Right cardiac atrium (tissue), 5 donors: ENCODE measurements around the gene ATP11A. TPM values are rescaled to one million over a fixed set of nuclear protein-coding genes. Genes with fewer than 3 reads are reported as not detected.

ENCODE experiments used
- ATAC-seq, 2 donors: fragments of 200-7000 bp; cut with Tn5 transposase; one replicate each; pipeline versions ENCODE4 v1.8.0 to v1.9.1; 2020; ENCODE audit warnings: moderate library complexity in 2 of 2, mild to moderate bottlenecking in 1 of 2
- DNase-seq, 3 donors: peaks; one replicate each; pipeline ENCODE4 v3.0.0-alpha.2; 2020
- H3K27ac ChIP-seq: one replicate; pipeline ENCODE4 v1.5.1; 2013; ENCODE audit warnings: mild to moderate bottlenecking, low read length, control low read depth, moderate library complexity
- H3K27me3 ChIP-seq: one replicate; pipeline ENCODE4 v1.6.1; 2013; ENCODE audit not compliant: control insufficient read depth, insufficient read depth
- H3K4me1 ChIP-seq: one replicate; pipeline ENCODE4 v1.6.1; 2013; ENCODE audit warnings: low read length; ENCODE audit not compliant: control insufficient read depth, insufficient read depth
- H3K4me3 ChIP-seq: one replicate; pipeline ENCODE4 v1.5.1; 2013; ENCODE audit warnings: low read length, control low read depth
- H3K9me3 ChIP-seq: one replicate; pipeline ENCODE4 v1.6.1; 2013; ENCODE audit warnings: low read length; ENCODE audit not compliant: control insufficient read depth
- WGBS: extraction: QIAGEN DNeasy Blood & Tissue Kit; methylation state at CpG from one replicate; pipeline ENCODE4 v1.1.7; 2013; 5-methylcytosine and 5-hydroxymethylcytosine counted together
- intact Hi-C, 4 donors: fragments of 100-400 bp; cut with DNase I; formaldehyde crosslinking; loops; one replicate each; pipeline versions ENCODE4 v1.11.0 to v1.14.0; 2022 to 2023
- polyA plus RNA-seq: library from polyadenylated mRNA; stranded (reverse); fragments of 200-250 nt; gene quantifications from one replicate; pipeline ENCODE4 v1.2.3, GENCODE V29; 2013
- total RNA-seq, 4 donors: library from RNA; stranded (reverse); fragmentation: NEBNext Ultra II Directional; extraction: Animal tissue kit (Norgen Biotek cat#: 25700); gene quantifications; one replicate each; pipeline ENCODE4 v1.2.1, GENCODE V29; 2021
- donor health status: healthy with polysubstance abuse.
- donor health status: DM: no; HTN: yes; CAD: no.
- donor health status: DM: no; HTN: no; CAD: no.
- donor health status: DM: no; HTN: yes; CAD: no; lungs with severe emphysema.
- donor health status: DM: yes; HTN: yes; CAD: no.

The ATP11A gene
- total and polyA plus RNA-seq, 5 donors = 19.5 to 100 (median 83.4) TPM

DNA sequence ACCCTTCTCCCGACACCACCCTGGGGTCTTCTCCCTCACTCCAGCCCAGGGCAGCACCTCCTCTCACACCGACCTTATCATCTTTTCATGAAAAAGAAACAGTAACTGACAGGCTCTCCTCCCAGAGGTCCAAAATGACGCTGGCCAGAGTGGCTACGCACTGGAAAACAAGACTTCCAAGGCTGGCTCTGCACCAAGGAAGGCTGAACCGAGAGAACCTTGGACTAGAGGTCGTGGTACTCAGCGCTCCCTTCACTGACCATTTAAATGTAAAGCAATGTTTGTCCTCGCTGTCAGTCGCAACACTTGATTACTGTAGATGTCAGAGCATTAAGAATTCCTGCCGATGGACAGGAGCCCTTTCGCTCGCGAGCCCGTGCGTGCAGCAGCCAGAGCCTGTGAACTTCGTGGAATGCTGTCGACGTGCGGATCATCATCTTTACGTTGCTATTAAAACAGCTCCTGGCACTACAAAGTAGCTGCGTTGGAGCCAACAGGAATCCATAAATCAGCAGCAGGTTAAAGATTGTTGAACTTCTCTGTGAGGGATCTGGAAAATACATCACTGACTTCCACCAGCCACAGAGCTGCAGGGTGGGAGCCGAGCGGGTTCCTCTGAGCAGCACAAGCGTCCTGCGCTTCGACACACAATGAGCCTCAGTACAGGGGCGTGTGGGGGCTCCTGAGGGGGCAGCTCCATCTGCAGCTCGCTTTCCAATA, 153.7 kb downstream of the ATP11A start:
- peak in 1 of 2 donors; percentile 2 for ATAC-seq
- no peak overlapping the region for H3K4me3 ChIP-seq
- no peaks in the 10 kb centered on the region for H3K4me1 ChIP-seq
- intact Hi-C loops = no loop called here
- no peak overlapping the region for H3K27ac ChIP-seq
- DNase-seq = peak in 1 of 3 donors; percentile 71
- no peaks in the 10 kb centered on the region for H3K27me3 ChIP-seq
- no peaks in the 10 kb centered on the region for H3K9me3 ChIP-seq
- 85% methylated on average over 28 of the region's 28 CpGs for WGBS

DNA sequence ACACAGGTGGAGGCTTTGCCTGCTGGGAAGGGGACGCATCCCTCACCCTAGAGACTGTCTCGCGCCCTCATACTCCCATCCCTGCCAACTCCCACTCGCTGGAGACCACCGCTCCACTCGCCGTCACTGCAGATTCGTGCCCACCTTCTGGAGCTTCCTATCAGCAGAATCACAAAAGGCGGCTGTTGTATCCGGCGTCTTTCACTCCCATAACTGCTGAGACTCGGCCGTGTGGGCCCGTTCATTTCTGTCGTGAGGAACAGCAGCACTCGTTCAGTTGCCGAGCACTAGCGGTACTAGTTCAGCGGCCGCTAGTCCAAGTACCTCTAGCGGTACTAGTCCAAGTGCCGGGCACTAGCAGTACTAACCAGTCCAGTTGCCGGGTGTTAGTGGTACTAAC, 154.6 kb downstream of the ATP11A start:
- Histone ChIP-seq H3K27ac (no peak overlapping the region), H3K4me3 (no peak overlapping the region), H3K4me1 (no peaks in the 10 kb centered on the region), H3K27me3 (no peaks in the 10 kb centered on the region), H3K9me3 (no peaks in the 10 kb centered on the region)
- no peak for ATAC-seq
- intact Hi-C loops = no loop called here
- WGBS = 98% methylated on average over 23 of the region's 23 CpGs
- DNase-seq = no peak

DNA sequence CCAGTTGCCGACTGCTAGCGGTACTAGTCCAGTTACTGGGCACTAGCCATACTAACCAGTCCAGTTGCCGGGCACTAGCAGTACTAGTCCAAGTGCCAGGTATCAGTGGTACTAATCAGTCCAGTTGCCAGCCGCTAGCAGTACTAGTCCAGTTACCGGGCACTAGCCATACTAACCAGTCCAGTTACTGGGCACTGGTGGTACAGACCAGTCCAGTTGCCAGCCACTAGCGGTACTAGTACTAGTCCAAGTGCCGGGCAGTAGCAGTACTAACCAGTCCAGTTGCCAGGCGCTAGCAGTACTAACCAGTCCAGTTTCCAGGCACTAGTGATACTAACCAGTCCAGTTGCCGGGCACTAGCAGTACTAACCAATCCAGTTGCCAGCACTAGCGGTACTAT, 155.0 kb downstream of the ATP11A start:
- no peak overlapping the region for H3K27ac ChIP-seq
- no peaks in the 10 kb centered on the region for H3K4me1 ChIP-seq
- 99% methylated on average over 10 of the region's 10 CpGs for WGBS
- no peaks in the 10 kb centered on the region for H3K27me3 ChIP-seq
- no peak for DNase-seq
- intact Hi-C loops = no loop called here
- H3K9me3 ChIP-seq = no peaks in the 10 kb centered on the region
- no peak overlapping the region for H3K4me3 ChIP-seq
- no peak for ATAC-seq

DNA sequence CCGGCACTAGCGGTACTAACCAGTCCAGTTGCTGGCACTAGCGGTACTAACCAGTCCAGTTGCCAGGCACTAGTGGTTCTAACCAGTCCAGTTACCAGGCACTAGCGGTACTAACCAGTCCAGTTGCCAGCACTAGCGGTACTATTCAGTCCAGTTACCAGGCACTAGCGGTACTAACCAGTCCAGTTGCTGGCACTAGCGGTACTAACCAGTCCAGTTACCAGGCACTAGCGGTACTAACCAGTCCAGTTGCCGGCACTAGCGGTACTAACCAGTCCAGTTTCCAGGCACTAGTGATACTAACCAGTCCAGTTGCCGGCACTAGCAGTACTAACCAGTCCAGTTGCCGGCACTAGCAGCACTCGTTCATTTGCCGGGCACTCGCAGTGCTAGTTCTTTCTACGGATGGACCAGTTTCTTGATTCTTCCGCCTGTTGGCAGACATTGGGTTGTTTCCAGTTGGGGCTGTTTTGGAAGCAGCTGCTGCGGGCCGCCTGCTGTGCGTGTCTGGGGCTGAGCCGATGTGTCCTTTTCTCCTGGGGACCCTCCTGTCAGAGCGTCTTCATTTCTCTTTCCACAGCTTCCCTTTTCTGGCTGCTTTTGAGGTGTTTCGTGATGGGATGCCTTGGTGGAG, 155.8 kb downstream of the ATP11A start:
- H3K27me3 ChIP-seq = no peaks in the 10 kb centered on the region
- no peak for ATAC-seq
- intact Hi-C loops = no loop called here
- no peak overlapping the region for H3K4me3 ChIP-seq
- WGBS = 94% methylated on average over 23 of the region's 23 CpGs
- no peaks in the 10 kb centered on the region for H3K4me1 ChIP-seq
- no peaks in the 10 kb centered on the region for H3K9me3 ChIP-seq
- DNase-seq = no peak
- no peak overlapping the region for H3K27ac ChIP-seq

DNA sequence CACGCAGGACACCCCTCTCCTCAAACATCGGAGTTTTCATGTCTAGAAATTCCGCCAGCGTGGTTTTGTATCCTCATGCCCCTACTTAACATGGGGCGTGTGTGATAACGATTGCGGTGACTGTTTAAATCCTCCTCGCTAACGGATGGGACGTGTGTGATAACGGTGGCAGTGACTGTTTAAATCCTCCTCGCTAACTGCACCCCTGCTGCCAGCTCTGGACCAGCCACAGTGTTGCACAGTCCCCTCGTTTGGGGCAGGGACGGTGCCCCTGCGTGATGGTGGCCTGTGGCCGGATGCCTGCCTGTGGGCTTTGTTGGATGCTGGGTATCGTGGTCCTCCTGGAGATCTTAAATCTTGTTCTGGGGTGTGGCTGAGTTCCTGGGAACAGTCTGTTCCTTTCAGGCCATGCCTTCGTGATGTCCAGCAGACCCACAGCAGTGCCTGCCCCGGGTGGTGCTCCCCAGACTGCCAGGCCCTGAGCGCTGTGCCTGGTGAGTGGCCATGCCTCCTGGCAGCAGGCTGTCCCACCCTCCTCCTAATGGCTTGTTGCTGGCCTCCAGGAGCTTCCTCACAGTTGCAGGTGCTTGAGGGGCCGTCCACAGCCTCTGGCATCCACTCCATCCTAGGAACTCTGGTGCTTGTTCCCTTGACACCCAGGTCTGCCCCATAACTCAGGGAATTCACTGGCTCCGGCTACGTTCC, 156.7 kb downstream of the ATP11A start:
- H3K9me3 ChIP-seq = no peaks in the 10 kb centered on the region
- WGBS = 92% methylated on average over 23 of the region's 23 CpGs
- no peak for ATAC-seq
- intact Hi-C loops = no loop called here
- DNase-seq = no peak
- H3K4me1 ChIP-seq = no peaks in the 10 kb centered on the region
- no peak overlapping the region for H3K4me3 ChIP-seq
- no peaks in the 10 kb centered on the region for H3K27me3 ChIP-seq
- no peak overlapping the region for H3K27ac ChIP-seq

DNA sequence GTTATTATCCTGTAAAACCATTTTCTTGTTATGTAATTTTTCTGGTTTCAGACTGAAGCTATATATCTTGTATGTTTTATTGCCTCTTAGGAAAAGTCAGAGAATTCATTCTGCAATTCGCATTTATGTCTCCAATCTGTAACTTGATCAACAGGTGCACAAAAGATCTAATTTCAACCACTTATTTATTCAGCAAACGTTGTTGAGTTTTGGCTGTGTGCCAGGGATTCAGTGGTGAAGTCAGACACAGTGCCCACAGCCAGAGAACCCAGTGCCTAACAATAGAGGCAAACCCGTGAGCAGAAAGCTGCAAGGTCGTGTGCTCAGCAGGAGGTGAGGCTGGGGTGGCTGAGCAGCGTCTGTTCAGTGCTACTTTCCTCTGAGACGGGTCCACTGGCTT, 159.7 kb downstream of the ATP11A start:
- H3K4me3 ChIP-seq = no peak overlapping the region
- no peak for DNase-seq

DNA sequence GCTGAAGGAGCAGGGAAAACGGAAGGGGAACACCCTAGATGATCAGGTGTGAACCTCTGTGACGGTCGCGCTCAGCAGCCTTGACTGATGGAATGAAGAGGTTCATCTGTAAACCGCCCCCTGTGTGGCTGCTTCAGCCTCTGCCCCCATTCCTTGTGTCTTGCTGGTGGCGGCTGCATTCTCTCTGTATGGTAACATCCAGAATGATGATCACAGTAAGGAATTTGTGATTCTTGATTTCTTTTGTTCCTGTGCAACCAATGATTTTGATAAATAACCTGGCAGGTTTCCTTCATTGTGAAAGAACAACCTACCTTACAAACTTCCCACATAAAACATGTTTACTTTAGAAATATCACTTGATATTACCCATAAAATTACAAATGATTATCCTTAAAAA, 160.4 kb downstream of the ATP11A start:
- ATAC-seq (no peak), DNase-seq (no peak)
- Histone ChIP-seq H3K27ac (no peak overlapping the region), H3K4me1 (no peaks in the 10 kb centered on the region), H3K9me3 (no peaks in the 10 kb centered on the region), H3K4me3 (no peak overlapping the region), H3K27me3 (no peaks in the 10 kb centered on the region)
- intact Hi-C loops = no loop called here
- 97% methylated on average over 6 of the region's 6 CpGs for WGBS

More for the DNA sequence above, 159.7 kb downstream of the ATP11A start:
- Histone ChIP-seq H3K27ac (no peak overlapping the region), H3K4me1 (no peaks in the 10 kb centered on the region), H3K27me3 (no peaks in the 10 kb centered on the region), H3K9me3 (no peaks in the 10 kb centered on the region)
- no peak for ATAC-seq
- intact Hi-C loops = no loop called here
- 73% methylated on average over 6 of the region's 6 CpGs for whole genome bisulfite sequencing

DNA sequence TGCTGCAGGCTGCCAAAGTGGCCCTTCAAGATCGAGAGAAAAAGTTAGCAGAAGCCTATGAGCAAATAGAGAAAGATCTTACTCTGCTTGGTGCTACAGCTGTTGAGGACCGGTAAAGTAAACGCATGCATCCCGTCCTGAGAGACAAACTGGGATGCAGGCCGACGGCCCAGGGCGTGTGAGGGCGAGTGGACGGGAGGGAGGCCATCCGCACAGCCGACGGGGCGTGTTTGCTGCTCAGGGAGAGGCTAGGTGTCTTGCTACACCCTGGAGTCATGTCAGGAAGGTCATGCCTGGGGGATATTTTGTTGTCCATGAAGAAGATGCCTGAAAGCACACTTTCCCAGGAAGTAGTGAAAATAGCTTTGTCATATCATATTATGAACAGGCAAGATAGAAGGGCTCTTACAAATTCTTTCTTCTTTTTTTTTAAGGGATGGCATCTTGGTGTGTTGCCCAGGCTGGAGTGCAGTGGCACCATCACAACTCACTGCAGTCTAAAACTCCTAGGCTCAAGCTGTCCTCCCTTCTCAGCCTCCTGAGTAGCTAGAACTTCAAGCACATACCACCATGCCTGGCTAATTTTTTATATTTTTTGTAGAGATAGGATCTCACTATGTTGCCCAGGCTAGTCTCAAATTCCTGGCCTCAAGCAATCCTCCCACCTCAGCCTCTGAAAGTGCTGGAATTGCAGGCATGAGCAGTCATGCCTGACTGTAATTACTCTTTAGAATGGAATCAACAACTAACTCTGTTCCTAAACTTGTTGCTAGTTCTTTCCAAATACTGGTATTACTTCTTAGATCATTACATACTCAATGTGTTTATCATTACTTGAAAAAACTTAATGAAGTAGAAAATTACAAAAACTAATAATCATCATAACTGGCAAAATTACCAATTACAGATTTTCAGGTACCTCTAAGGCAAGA, 161.5 kb downstream of the ATP11A start:
- DNase-seq (no peak), ATAC-seq (no peak)
- no peaks in the 10 kb centered on the region for H3K9me3 ChIP-seq
- no peaks in the 10 kb centered on the region for H3K4me1 ChIP-seq
- H3K4me3 ChIP-seq = no peak overlapping the region
- H3K27me3 ChIP-seq = no peaks in the 10 kb centered on the region
- WGBS = 94% methylated on average over 13 of the region's 13 CpGs
- H3K27ac ChIP-seq = no peak overlapping the region
- intact Hi-C loops = no loop called here

DNA sequence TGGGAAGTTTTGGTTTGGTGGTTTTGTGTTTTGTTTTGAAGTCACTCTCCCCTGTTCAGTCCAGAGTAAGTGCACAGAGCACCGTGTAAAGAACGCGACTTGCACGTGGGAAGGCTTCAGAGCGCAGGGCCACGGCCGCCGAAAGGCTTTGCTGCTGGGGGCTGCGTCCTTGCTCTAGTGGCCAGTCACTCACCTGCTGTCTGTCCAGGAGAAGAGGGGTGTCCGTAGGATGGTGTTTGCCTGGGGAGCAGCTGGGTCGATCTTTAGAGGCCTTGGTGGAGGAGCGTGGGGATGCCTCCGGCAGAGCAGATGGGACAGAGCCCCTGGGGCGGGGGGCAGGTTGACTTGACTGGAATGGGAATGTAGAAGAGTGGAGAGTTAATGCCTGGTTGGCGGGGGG, 162.6 kb downstream of the ATP11A start:
- intact Hi-C loops = no loop called here
- Histone ChIP-seq H3K4me1 (no peaks in the 10 kb centered on the region), H3K4me3 (no peak overlapping the region), H3K9me3 (no peaks in the 10 kb centered on the region), H3K27me3 (no peaks in the 10 kb centered on the region), H3K27ac (no peak overlapping the region)
- DNase-seq (no peak), ATAC-seq (no peak)
- WGBS = 95% methylated on average over 15 of the region's 15 CpGs

DNA sequence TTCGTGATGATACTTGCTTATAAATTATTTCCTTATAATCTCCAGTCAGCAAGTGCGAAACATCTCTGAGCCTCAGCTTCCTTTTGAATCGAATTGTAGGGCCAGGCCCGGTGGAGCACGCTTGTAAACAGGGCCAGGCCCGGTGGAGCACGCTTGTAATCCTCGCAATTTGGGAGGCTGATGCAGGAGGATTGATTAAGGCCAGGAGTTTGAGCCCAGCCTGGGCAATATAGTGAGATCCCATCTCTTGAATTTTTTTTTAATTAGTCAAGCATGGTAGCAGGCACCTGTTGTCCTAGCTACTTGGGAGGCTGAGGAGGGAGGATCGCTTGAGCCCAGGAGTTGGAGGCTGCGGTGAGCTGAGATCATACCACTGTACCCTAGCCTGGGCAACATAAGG, 163.0 kb downstream of the ATP11A start:
- Histone ChIP-seq H3K27me3 (no peaks in the 10 kb centered on the region), H3K27ac (no peak overlapping the region), H3K4me1 (no peaks in the 10 kb centered on the region), H3K4me3 (no peak overlapping the region), H3K9me3 (no peaks in the 10 kb centered on the region)
- intact Hi-C loops = no loop called here
- 96% methylated on average over 10 of the region's 10 CpGs for WGBS
- no peak for ATAC-seq
- DNase-seq = no peak
